Activated CD4-positive, alpha-beta T cell treated with anti-CD3 and anti-CD28 coated beads, Interleukin-2, amount 50 U/mL, for 16 hours (primary cell): Measurements from ENCODE around the gene CAB39L.

Source experiments
- DNase-seq: peaks from one replicate; pipeline ENCODE4 v3.0.0-alpha.2; 2020

Gene CAB39L

GRCh38 chr13:49395878-49396380 is 47.9 kb downstream of the CAB39L start:
- DNase-seq = no peak

- DNase-seq = no peak
Observed at GRCh38 chr13:49395451-49395865, 48.4 kb downstream of the CAB39L start.

GRCh38 chr13:49388091-49388635 is 55.7 kb downstream of the CAB39L start:
- no peak for DNase-seq

- no peak for DNase-seq
Observed at GRCh38 chr13:49386664-49387063, 57.2 kb downstream of the CAB39L start.

GRCh38 chr13:49376121-49376520 is 67.7 kb downstream of the CAB39L start:
- no peak for DNase-seq

- DNase-seq = no peak
Observed at GRCh38 chr13:49374585-49375290, 69.1 kb downstream of the CAB39L start.

- DNase-seq = no peak
Observed at GRCh38 chr13:49373716-49374115, 70.1 kb downstream of the CAB39L start.

GRCh38 chr13:49371943-49372613 is 71.8 kb downstream of the CAB39L start:
- DNase-seq = no peak

GRCh38 chr13:49370371-49370770 is 73.5 kb downstream of the CAB39L start:
- DNase-seq = no peak

- no peak for DNase-seq
Observed at GRCh38 chr13:49369866-49370265, 74.0 kb downstream of the CAB39L start.

GRCh38 chr13:49368688-49369087 is 75.2 kb downstream of the CAB39L start:
- no peak for DNase-seq

- DNase-seq = no peak
Observed at GRCh38 chr13:49367640-49368422, 76.0 kb downstream of the CAB39L start.

GRCh38 chr13:49366841-49367240 is 77.0 kb downstream of the CAB39L start:
- DNase-seq = no peak

- no peak for DNase-seq
Observed at GRCh38 chr13:49357694-49358093, 86.2 kb downstream of the CAB39L start.

- DNase-seq = no peak
Observed at GRCh38 chr13:49356223-49356622, 87.6 kb downstream of the CAB39L start.

- DNase-seq = no peak
Observed at GRCh38 chr13:49354719-49355118, 89.1 kb downstream of the CAB39L start.

GRCh38 chr13:49353908-49354307 is 90.0 kb downstream of the CAB39L start:
- DNase-seq = no peak

- no peak for DNase-seq
Observed at GRCh38 chr13:49351871-49352270, 92.0 kb downstream of the CAB39L start.

GRCh38 chr13:49348751-49349150 is 95.1 kb downstream of the CAB39L start:
- DNase-seq = no peak

- DNase-seq = no peak
Observed at GRCh38 chr13:49347650-49348385, 96.0 kb downstream of the CAB39L start.

GRCh38 chr13:49346460-49346859 is 97.4 kb downstream of the CAB39L start:
- DNase-seq = no peak

- DNase-seq = no peak
Observed at GRCh38 chr13:49343731-49344130, 100.1 kb downstream of the CAB39L start.

- DNase-seq = no peak
Observed at GRCh38 chr13:49343255-49343654, 100.6 kb downstream of the CAB39L start.
